ENCODE data around the gene PACSIN1.

PACSIN1 gene

DNA sequence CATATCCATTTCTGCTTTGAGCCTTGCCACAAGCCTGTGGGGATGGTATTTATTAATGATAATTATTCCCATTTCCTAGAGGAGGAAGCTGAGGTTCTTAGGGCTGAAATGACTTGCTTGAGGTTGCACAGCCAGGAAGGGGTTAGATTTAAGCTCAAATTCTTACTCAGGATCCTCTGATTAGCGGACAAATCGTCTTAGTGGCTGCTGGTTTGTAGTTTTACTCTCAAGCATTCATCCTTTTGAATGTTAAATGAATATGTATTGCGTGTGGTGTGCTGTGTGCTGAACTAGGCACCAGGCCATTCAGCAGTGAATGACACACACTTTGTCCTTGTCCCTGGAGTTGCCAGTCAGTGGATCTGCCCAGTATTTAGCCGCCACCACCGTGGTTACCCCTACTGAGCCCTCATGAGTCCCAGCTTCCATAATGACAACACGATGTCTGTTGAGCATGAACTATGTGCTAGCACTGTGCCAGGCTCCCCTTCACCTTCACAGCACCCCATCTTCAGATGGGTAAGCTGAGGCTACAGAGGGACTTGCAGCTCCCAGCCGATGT lies 10.0 kb downstream of the PACSIN1 start:
- no peak for TF ChIP-seq POU6F1 (CRISPR knock-in tag; IDR thresholded peaks at IDR 0.05; ENCODE audit: borderline replicate concordance, low read depth)
- no peak for TF ChIP-seq CREB5 (CRISPR knock-in tag; IDR thresholded peaks at IDR 0.05; ENCODE audit: low read depth)
- TF ChIP-seq, protein P1, sequence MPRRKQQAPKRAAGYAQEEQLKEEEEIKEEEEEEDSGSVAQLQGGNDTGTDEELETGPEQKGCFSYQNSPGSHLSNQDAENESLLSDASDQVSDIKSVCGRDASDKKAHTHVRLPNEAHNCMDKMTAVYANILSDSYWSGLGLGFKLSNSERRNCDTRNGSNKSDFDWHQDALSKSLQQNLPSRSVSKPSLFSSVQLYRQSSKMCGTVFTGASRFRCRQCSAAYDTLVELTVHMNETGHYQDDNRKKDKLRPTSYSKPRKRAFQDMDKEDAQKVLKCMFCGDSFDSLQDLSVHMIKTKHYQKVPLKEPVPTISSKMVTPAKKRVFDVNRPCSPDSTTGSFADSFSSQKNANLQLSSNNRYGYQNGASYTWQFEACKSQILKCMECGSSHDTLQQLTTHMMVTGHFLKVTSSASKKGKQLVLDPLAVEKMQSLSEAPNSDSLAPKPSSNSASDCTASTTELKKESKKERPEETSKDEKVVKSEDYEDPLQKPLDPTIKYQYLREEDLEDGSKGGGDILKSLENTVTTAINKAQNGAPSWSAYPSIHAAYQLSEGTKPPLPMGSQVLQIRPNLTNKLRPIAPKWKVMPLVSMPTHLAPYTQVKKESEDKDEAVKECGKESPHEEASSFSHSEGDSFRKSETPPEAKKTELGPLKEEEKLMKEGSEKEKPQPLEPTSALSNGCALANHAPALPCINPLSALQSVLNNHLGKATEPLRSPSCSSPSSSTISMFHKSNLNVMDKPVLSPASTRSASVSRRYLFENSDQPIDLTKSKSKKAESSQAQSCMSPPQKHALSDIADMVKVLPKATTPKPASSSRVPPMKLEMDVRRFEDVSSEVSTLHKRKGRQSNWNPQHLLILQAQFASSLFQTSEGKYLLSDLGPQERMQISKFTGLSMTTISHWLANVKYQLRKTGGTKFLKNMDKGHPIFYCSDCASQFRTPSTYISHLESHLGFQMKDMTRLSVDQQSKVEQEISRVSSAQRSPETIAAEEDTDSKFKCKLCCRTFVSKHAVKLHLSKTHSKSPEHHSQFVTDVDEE (CRISPR knock-in tag; IDR thresholded peaks at IDR 0.05): no peak
- no peak for TF ChIP-seq ZNF8 (CRISPR knock-in tag; IDR thresholded peaks at IDR 0.05)
- no peak for TF ChIP-seq OSR1 (CRISPR knock-in tag; IDR thresholded peaks at IDR 0.05)
- TF ChIP-seq ZNF70 (CRISPR knock-in tag; IDR thresholded peaks at IDR 0.05): no peak
- no peak for TF ChIP-seq CSRNP3 (CRISPR knock-in tag; IDR thresholded peaks at IDR 0.05)
- TF ChIP-seq ISL1 (CRISPR knock-in tag; IDR thresholded peaks at IDR 0.05): no peak
- no peak for TF ChIP-seq PATZ1 (CRISPR knock-in tag; IDR thresholded peaks at IDR 0.05; ENCODE audit: borderline replicate concordance)
- no peak for TF ChIP-seq TCF4 (CRISPR knock-in tag; IDR thresholded peaks at IDR 0.05; ENCODE audit: borderline replicate concordance)
- no peak for TF ChIP-seq ZC3H10 (CRISPR knock-in tag; IDR thresholded peaks at IDR 0.05)
- TF ChIP-seq GLIS3 (CRISPR knock-in tag; IDR thresholded peaks at IDR 0.05): no peak
- no peak for TF ChIP-seq ZFP30 (CRISPR knock-in tag; IDR thresholded peaks at IDR 0.05)
- no peak for TF ChIP-seq PPARA (CRISPR knock-in tag; IDR thresholded peaks at IDR 0.05; ENCODE audit: borderline replicate concordance)
- ATAC-seq: no peak

DNA sequence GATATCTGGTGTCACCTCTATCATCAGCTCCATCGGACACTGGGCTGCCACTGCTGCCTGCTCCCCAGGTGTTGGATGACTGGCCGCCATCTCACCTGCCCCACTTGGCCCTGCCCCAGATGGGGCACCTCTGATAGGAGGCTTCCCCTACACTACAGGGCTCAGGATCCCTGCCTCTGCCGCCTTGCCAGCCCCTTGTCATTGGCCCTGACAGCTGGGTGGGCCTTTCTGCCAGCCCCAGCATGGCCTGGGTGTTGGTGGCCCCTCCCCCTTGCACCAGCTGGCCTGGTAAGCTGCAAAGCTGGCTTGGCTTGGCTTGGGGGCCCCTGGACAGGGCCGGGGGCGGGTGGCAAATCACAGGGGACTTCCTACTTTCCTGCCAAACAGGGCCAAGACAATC lies 10.6 kb downstream of the PACSIN1 start:
- no peak for ATAC-seq
- TF ChIP-seq ZFP3 (CRISPR knock-in tag; IDR thresholded peaks at IDR 0.05) (no peak), SNAI2 (CRISPR knock-in tag; IDR thresholded peaks at IDR 0.05) (no peak), ESRRG (CRISPR knock-in tag; IDR thresholded peaks at IDR 0.05) (no peak), GLIS3 (CRISPR knock-in tag; IDR thresholded peaks at IDR 0.05) (no peak), ZNF565 (CRISPR knock-in tag; conservative IDR thresholded peaks at IDR 0.05; ENCODE audit: low read depth) (no peak), CREB5 (CRISPR knock-in tag; IDR thresholded peaks at IDR 0.05; ENCODE audit: low read depth) (no peak), POU6F1 (CRISPR knock-in tag; IDR thresholded peaks at IDR 0.05; ENCODE audit: borderline replicate concordance, low read depth) (no peak), TOX (CRISPR knock-in tag; IDR thresholded peaks at IDR 0.05; ENCODE audit: borderline replicate concordance) (no peak), RARB (CRISPR knock-in tag; IDR thresholded peaks at IDR 0.05) (no peak), ZC3H10 (CRISPR knock-in tag; IDR thresholded peaks at IDR 0.05) (no peak), ZFP30 (CRISPR knock-in tag; IDR thresholded peaks at IDR 0.05) (no peak), ARNTL (CRISPR knock-in tag; IDR thresholded peaks at IDR 0.05; ENCODE audit: borderline replicate concordance, low read depth) (no peak), ZNF70 (CRISPR knock-in tag; IDR thresholded peaks at IDR 0.05) (no peak), OSR1 (CRISPR knock-in tag; IDR thresholded peaks at IDR 0.05) (no peak), PATZ1 (CRISPR knock-in tag; IDR thresholded peaks at IDR 0.05; ENCODE audit: borderline replicate concordance) (no peak), PPARA (CRISPR knock-in tag; IDR thresholded peaks at IDR 0.05; ENCODE audit: borderline replicate concordance) (no peak), ISL1 (CRISPR knock-in tag; IDR thresholded peaks at IDR 0.05) (no peak)
- TF ChIP-seq, protein P1 (CRISPR knock-in tag; IDR thresholded peaks at IDR 0.05): no peak

All from SK-N-SH treated with all-trans-retinoic acid at 6 μM for 48 hours (cell line).